ENCODE results near the gene BAG5.

BAG5 gene

GRCh38 chr14:103552846-103553210, 9.6 kb downstream of the BAG5 start:
- no peak overlapping the region for H3K9ac ChIP-seq
- no peaks in the 10 kb centered on the region for H3K36me3 ChIP-seq (ENCODE audit: insufficient read depth)
- H4K20me1 ChIP-seq (ENCODE audit: insufficient read depth) = no peaks in the 10 kb centered on the region
- no peak overlapping the region for H3K4me2 ChIP-seq
- H2AFZ ChIP-seq (ENCODE audit: low read depth) = no peak overlapping the region
- TF ChIP-seq CTCF (conservative IDR thresholded peaks at IDR 0.05; ENCODE audit: low read depth, low read length) = no peak
- H3K79me2 ChIP-seq (ENCODE audit: insufficient read depth, low read depth) = no peaks in the 10 kb centered on the region
- H3K27me3 ChIP-seq (ENCODE audit: insufficient read depth, low read depth) = no peaks in the 10 kb centered on the region
- H3K4me3 ChIP-seq (IDR thresholded peaks at IDR 0.05; ENCODE audit: insufficient read depth, low read depth, low read length) = no peak overlapping the region
- H3K4me1 ChIP-seq (ENCODE audit: low read depth, poor library complexity, severe bottlenecking) = no peaks in the 10 kb centered on the region
- H3K27ac ChIP-seq = no peak overlapping the region

GRCh38 chr14:103552011-103552845, 10.2 kb downstream of the BAG5 start:
- no peak overlapping the region for H2AFZ ChIP-seq (ENCODE audit: low read depth)
- H3K4me3 ChIP-seq (IDR thresholded peaks at IDR 0.05; ENCODE audit: insufficient read depth, low read depth, low read length) = no peak overlapping the region
- H3K79me2 ChIP-seq (ENCODE audit: insufficient read depth, low read depth) = no peaks in the 10 kb centered on the region
- H3K27me3 ChIP-seq (ENCODE audit: insufficient read depth, low read depth) = no peaks in the 10 kb centered on the region
- H3K36me3 ChIP-seq (ENCODE audit: insufficient read depth) = no peaks in the 10 kb centered on the region
- H4K20me1 ChIP-seq (ENCODE audit: insufficient read depth) = no peaks in the 10 kb centered on the region
- H3K4me2 ChIP-seq = no peak overlapping the region
- H3K4me1 ChIP-seq (ENCODE audit: low read depth, poor library complexity, severe bottlenecking) = no peaks in the 10 kb centered on the region
- H3K9ac ChIP-seq = no peak overlapping the region
- TF ChIP-seq CTCF (conservative IDR thresholded peaks at IDR 0.05; ENCODE audit: low read depth, low read length) = no peak
- no peak overlapping the region for H3K27ac ChIP-seq

- H2AFZ ChIP-seq (ENCODE audit: low read depth) = no peak overlapping the region
- no peak overlapping the region for H3K4me2 ChIP-seq
- no peak overlapping the region for H3K27ac ChIP-seq
- no peaks in the 10 kb centered on the region for H3K27me3 ChIP-seq (ENCODE audit: insufficient read depth, low read depth)
- no peak overlapping the region for H3K9ac ChIP-seq
- TF ChIP-seq CTCF (conservative IDR thresholded peaks at IDR 0.05; ENCODE audit: low read depth, low read length) = no peak
- H3K36me3 ChIP-seq (ENCODE audit: insufficient read depth) = no peaks in the 10 kb centered on the region
- H3K79me2 ChIP-seq (ENCODE audit: insufficient read depth, low read depth) = no peaks in the 10 kb centered on the region
- no peaks in the 10 kb centered on the region for H4K20me1 ChIP-seq (ENCODE audit: insufficient read depth)
- no peaks in the 10 kb centered on the region for H3K4me1 ChIP-seq (ENCODE audit: low read depth, poor library complexity, severe bottlenecking)
- H3K4me3 ChIP-seq (IDR thresholded peaks at IDR 0.05; ENCODE audit: insufficient read depth, low read depth, low read length) = no peak overlapping the region
Measured at GRCh38 chr14:103551338-103551762, 11.1 kb downstream of the BAG5 start.

- H2AFZ ChIP-seq (ENCODE audit: low read depth) = no peak overlapping the region
- H3K9ac ChIP-seq = no peak overlapping the region
- H4K20me1 ChIP-seq (ENCODE audit: insufficient read depth) = no peaks in the 10 kb centered on the region
- H3K4me1 ChIP-seq (ENCODE audit: low read depth, poor library complexity, severe bottlenecking) = no peaks in the 10 kb centered on the region
- no peak overlapping the region for H3K4me3 ChIP-seq (IDR thresholded peaks at IDR 0.05; ENCODE audit: insufficient read depth, low read depth, low read length)
- H3K27me3 ChIP-seq (ENCODE audit: insufficient read depth, low read depth) = no peaks in the 10 kb centered on the region
- no peaks in the 10 kb centered on the region for H3K36me3 ChIP-seq (ENCODE audit: insufficient read depth)
- no peak overlapping the region for H3K4me2 ChIP-seq
- TF ChIP-seq CTCF (conservative IDR thresholded peaks at IDR 0.05; ENCODE audit: low read depth, low read length) = no peak
- H3K79me2 ChIP-seq (ENCODE audit: insufficient read depth, low read depth) = no peaks in the 10 kb centered on the region
- no peak overlapping the region for H3K27ac ChIP-seq
Measured at GRCh38 chr14:103550451-103551337, 11.8 kb downstream of the BAG5 start.

Data from KMS-11 (cell line).